Stimulated activated CD8-positive, alpha-beta memory T cell treated with anti-CD3 and anti-CD28 coated beads, Interleukin-15, amount 100 ng/mL, for 24 hours (primary cell): ENCODE measurements around the gene SMG7.
"Not testable (repeated sequence)": the region's sequence is repeated elsewhere in the genome, so short reads cannot be mapped to it uniquely, and the experiment has no call there.

Experiments used
- DNase-seq: peaks from one replicate; pipeline ENCODE4 v3.0.0-alpha.2; 2020; ENCODE audit warnings: low read depth

Gene SMG7

GRCh38 chr1:183472488-183473216, at the start of gene SMG7:
Gene SMG7 (plus strand): TSS chr1:183472499. CDS start chr1:183472621, 122 bp downstream.
- DNase-seq = peak; percentile 31

GRCh38 chr1:183423541-183423940, 48.8 kb upstream of the SMG7 start:
- DNase-seq = no peak

- DNase-seq = no peak
Observed at GRCh38 chr1:183424691-183425090, 47.6 kb upstream of the SMG7 start.

GRCh38 chr1:183427591-183427990, 44.7 kb upstream of the SMG7 start:
- not testable (repeated sequence) for DNase-seq

GRCh38 chr1:183431840-183432547, 40.3 kb upstream of the SMG7 start:
- no peak for DNase-seq

- no peak for DNase-seq
Observed at GRCh38 chr1:183432548-183432875, 39.8 kb upstream of the SMG7 start.

GRCh38 chr1:183433703-183434102, 38.6 kb upstream of the SMG7 start:
- no peak for DNase-seq

- DNase-seq = no peak
Observed at GRCh38 chr1:183435497-183435896, 36.8 kb upstream of the SMG7 start.

GRCh38 chr1:183438060-183438459, 34.2 kb upstream of the SMG7 start:
- no peak for DNase-seq

GRCh38 chr1:183443011-183443410, 29.3 kb upstream of the SMG7 start:
- no peak for DNase-seq

- no peak for DNase-seq
Observed at GRCh38 chr1:183443466-183443865, 28.8 kb upstream of the SMG7 start.

GRCh38 chr1:183444243-183444642, 28.1 kb upstream of the SMG7 start:
- DNase-seq = no peak

GRCh38 chr1:183449223-183449770, 23.0 kb upstream of the SMG7 start:
- no peak for DNase-seq

- no peak for DNase-seq
Observed at GRCh38 chr1:183450093-183450492, 22.2 kb upstream of the SMG7 start.

- DNase-seq = no peak
Observed at GRCh38 chr1:183454377-183454776, 17.9 kb upstream of the SMG7 start.

- DNase-seq = no peak
Observed at GRCh38 chr1:183456826-183457225, 15.5 kb upstream of the SMG7 start.

GRCh38 chr1:183457449-183457848, 14.8 kb upstream of the SMG7 start:
- no peak for DNase-seq

- DNase-seq = no peak
Observed at GRCh38 chr1:183460596-183460995, 11.7 kb upstream of the SMG7 start.

GRCh38 chr1:183461350-183461749, 10.9 kb upstream of the SMG7 start:
- DNase-seq = no peak

GRCh38 chr1:183463566-183463965, 8.7 kb upstream of the SMG7 start:
- no peak for DNase-seq

GRCh38 chr1:183466781-183467180, 5.5 kb upstream of the SMG7 start:
- no peak for DNase-seq

- DNase-seq = no peak
Observed at GRCh38 chr1:183467687-183468086, 4.6 kb upstream of the SMG7 start.

GRCh38 chr1:183470147-183470960, 1.9 kb upstream of the SMG7 start:
- DNase-seq = peak; percentile 75
